IMR-90 (cell line): ENCODE measurements around the gene ANKHD1. TPM values are rescaled to one million over a fixed set of nuclear protein-coding genes. Genes with fewer than 3 reads are reported as not detected.

Experiments
- ATAC-seq: fragments of 200-7000 bp; cut with Tn5 transposase; 2 replicates; pipeline ENCODE4 v1.9.1; 2020; ENCODE audit warnings: low read depth, mild to moderate bottlenecking, moderate library complexity
- BruUV-seq: library from RNA; stranded (reverse); fragments of 400-500 nt; replicated peaks from 2 replicates; lab custom pipeline; 2021; lab: Mats Ljungman, UMichigan
- CTCF ChIA-PET: fragments of 300-600 bp; formaldehyde crosslinking; extraction: SDS; loops from one replicate; lab custom pipeline; 2021; ENCODE audit warnings: antibody characterized with exemption; lab: Yijun Ruan, JAX
- POLR2A ChIA-PET: fragments of 300-600 bp; sonication (Branson Sonifier 250); formaldehyde crosslinking; loops from one replicate; lab custom pipeline; 2022; ENCODE audit warnings: antibody characterized with exemption; ENCODE audit not compliant: unreplicated experiment; lab: Charles Lee
- DNase-seq: peaks from one replicate; pipeline ENCODE4 v3.0.0; 2013
- H2AFZ ChIP-seq: replicated peaks from 2 replicates; pipeline ENCODE3; 2013; ENCODE audit warnings: low read length, mild to moderate bottlenecking; ENCODE audit not compliant: poor library complexity
- H2AK5ac ChIP-seq: 2 replicates; pipeline ENCODE4 v1.6.1; 2013; ENCODE audit warnings: low read depth, low read length, inconsistent platforms
- H2AK9ac ChIP-seq: replicated peaks from 2 replicates; pipeline ENCODE3; 2013; ENCODE audit warnings: mild to moderate bottlenecking, low read depth, low read length, moderate library complexity; ENCODE audit not compliant: poor library complexity
- H2BK120ac ChIP-seq: 2 replicates; pipeline ENCODE4 v1.6.1; 2013; ENCODE audit warnings: low read depth, low read length, inconsistent platforms
- H2BK15ac ChIP-seq: 3 replicates; pipeline ENCODE4 v1.6.1; 2013; ENCODE audit warnings: low read depth, low read length, inconsistent platforms
- H2BK20ac ChIP-seq: 2 replicates; pipeline ENCODE4 v1.6.1; 2013; ENCODE audit warnings: low read depth, mild to moderate bottlenecking, inconsistent platforms, low read length, moderate library complexity
- H2BK5ac ChIP-seq: 2 replicates; pipeline ENCODE4 v1.6.1; 2013; ENCODE audit warnings: mild to moderate bottlenecking, low read depth, low read length, inconsistent platforms; ENCODE audit not compliant: poor library complexity, severe bottlenecking
- H3K14ac ChIP-seq: replicated peaks from 2 replicates; pipeline ENCODE4 v1.6.1; 2013; ENCODE audit warnings: low read depth, low read length, inconsistent platforms
- H3K18ac ChIP-seq: 2 replicates; pipeline ENCODE4 v1.6.1; 2013; ENCODE audit warnings: low read depth, low read length, control low read depth
- H3K23ac ChIP-seq: 2 replicates; pipeline ENCODE4 v1.6.1; 2013; ENCODE audit warnings: low read depth, low read length, inconsistent platforms
- H3K27ac ChIP-seq: 2 replicates; pipeline ENCODE4 v1.5.1; 2013; ENCODE audit warnings: mild to moderate bottlenecking, control low read depth, low read length; ENCODE audit not compliant: insufficient read depth
- H3K27me3 ChIP-seq: 2 replicates; pipeline ENCODE4 v1.6.1; 2013; ENCODE audit warnings: low read length; ENCODE audit not compliant: control insufficient read depth, insufficient read depth
- H3K36me3 ChIP-seq: 2 replicates; pipeline ENCODE4 v1.6.1; 2013; ENCODE audit warnings: low read length, mixed read lengths; ENCODE audit not compliant: control insufficient read depth, insufficient read depth
- H3K4ac ChIP-seq: 2 replicates; pipeline ENCODE4 v1.6.1; 2013; ENCODE audit warnings: low read depth, low read length, inconsistent platforms
- H3K4me1 ChIP-seq: 2 replicates; pipeline ENCODE4 v1.6.1; 2013; ENCODE audit warnings: low read length, mixed read lengths; ENCODE audit not compliant: control insufficient read depth, insufficient read depth
- H3K4me2 ChIP-seq: 2 replicates; pipeline ENCODE4 v1.6.1; 2013; ENCODE audit warnings: low read depth, mild to moderate bottlenecking, control low read depth, low read length, moderate library complexity
- H3K4me3 ChIP-seq: 2 replicates; pipeline ENCODE4 v1.5.1; 2013; ENCODE audit warnings: low read depth, mild to moderate bottlenecking, control low read depth, low read length, moderate library complexity; ENCODE audit not compliant: insufficient read depth
- H3K56ac ChIP-seq: 2 replicates; pipeline ENCODE4 v1.6.1; 2013; ENCODE audit warnings: low read length, inconsistent platforms; ENCODE audit not compliant: insufficient read depth; ENCODE audit errors: extremely low read depth
- H3K79me1 ChIP-seq, 2 experiments: 2 replicates each; pipeline ENCODE4 v1.6.1; 2013; ENCODE audit warnings: low read length in 2 of 2, inconsistent platforms in 1 of 2, low read depth in 1 of 2
- H3K9ac ChIP-seq: 2 replicates; pipeline ENCODE4 v1.6.1; 2013; ENCODE audit warnings: low read depth, low read length, control low read depth
- H3K9me1 ChIP-seq: 2 replicates; pipeline ENCODE4 v1.6.1; 2013; ENCODE audit warnings: low read length, inconsistent platforms; ENCODE audit not compliant: insufficient read depth
- H3K9me3 ChIP-seq: 2 replicates; pipeline ENCODE4 v1.6.1; 2013; ENCODE audit warnings: low read length; ENCODE audit not compliant: control insufficient read depth, insufficient read depth
- H4K20me1 ChIP-seq: 2 replicates; pipeline ENCODE4 v1.6.1; 2013; ENCODE audit warnings: low read length, inconsistent platforms; ENCODE audit not compliant: insufficient read depth
- H4K5ac ChIP-seq: 2 replicates; pipeline ENCODE4 v1.6.1; 2013; ENCODE audit warnings: mild to moderate bottlenecking, low read depth, low read length, control low read depth
- H4K8ac ChIP-seq, 2 experiments: 2 replicates each; pipeline ENCODE4 v1.6.1; 2013; ENCODE audit warnings: low read depth in 2 of 2, low read length in 2 of 2, control low read depth in 1 of 2, inconsistent platforms in 1 of 2
- H4K91ac ChIP-seq: 2 replicates; pipeline ENCODE4 v1.6.1; 2013; ENCODE audit warnings: low read depth, low read length, inconsistent platforms; ENCODE audit not compliant: insufficient read depth
- BHLHE40 ChIP-seq: fragments of 150-350 bp; IDR thresholded peaks from 2 replicates; pipeline ENCODE4 v1.6.1; 2016; ENCODE audit warnings: mild to moderate bottlenecking, low read depth, low read length
- CHD1 ChIP-seq: IDR thresholded peaks from 2 replicates; pipeline ENCODE4 v1.6.1; 2012; ENCODE audit warnings: low read depth, low read length, improper control_type of control experiment
- FOS ChIP-seq: fragments of 150-350 bp; IDR thresholded peaks from 2 replicates; pipeline ENCODE4 v1.6.1; 2016; ENCODE audit warnings: low read depth, low read length
- MAFK ChIP-seq: IDR thresholded peaks from 2 replicates; pipeline ENCODE4 v1.6.1; 2012; ENCODE audit warnings: low read depth, low read length, improper control_type of control experiment
- MAZ ChIP-seq: IDR thresholded peaks from 2 replicates; pipeline ENCODE4 v1.6.1; 2012; ENCODE audit warnings: low read depth, mild to moderate bottlenecking, low read length, improper control_type of control experiment, moderate library complexity, borderline replicate concordance
- MXI1 ChIP-seq: IDR thresholded peaks from 2 replicates; pipeline ENCODE4 v1.6.1; 2012; ENCODE audit warnings: low read depth, mild to moderate bottlenecking, low read length, moderate library complexity, borderline replicate concordance
- NFE2L2 ChIP-seq: fragments of 150-350 bp; IDR thresholded peaks from 2 replicates; pipeline ENCODE4 v1.6.1; 2016; ENCODE audit warnings: low read depth, mild to moderate bottlenecking, low read length
- RAD21 ChIP-seq: IDR thresholded peaks from 2 replicates; pipeline ENCODE4 v1.6.1; 2012; ENCODE audit warnings: low read length, improper control_type of control experiment
- RCOR1 ChIP-seq: IDR thresholded peaks from 2 replicates; pipeline ENCODE4 v1.6.1; 2012; ENCODE audit warnings: mild to moderate bottlenecking, low read length, improper control_type of control experiment; ENCODE audit not compliant: insufficient replicate concordance
- RFX5 ChIP-seq: IDR thresholded peaks from 2 replicates; pipeline ENCODE4 v1.8.0; 2012; ENCODE audit warnings: low read depth, mild to moderate bottlenecking, low read length, moderate library complexity
- WGBS, 2 experiments: methylation state at CpG; one replicate each; pipeline versions ENCODE4 v1.1.5 to v1.1.7; 2013; ENCODE audit warnings: missing lambda C conversion rate in 2 of 2; ENCODE audit not compliant: insufficient read length in 1 of 2; ENCODE audit errors: extremely low coverage in 2 of 2; 5-methylcytosine and 5-hydroxymethylcytosine counted together
- dilution Hi-C: fragments of 300-500 bp; cut with HindIII; formaldehyde crosslinking; loops from one replicate; pipeline ENCODE4 v1.14.3; 2018; ENCODE audit warnings: low sequenced_read_pairs; ENCODE audit not compliant: unreplicated experiment
- in situ Hi-C: fragments of 300-500 bp; cut with MboI; formaldehyde crosslinking; loops from 3 replicates; pipeline ENCODE4 v1.14.3; 2019; ENCODE audit warnings: low sequenced_read_pairs, inconsistent platforms, mixed read lengths
- intact Hi-C: fragments of 100-400 bp; cut with micrococcal nuclease; formaldehyde crosslinking; loops from 2 replicates; pipeline ENCODE4 v1.10.0; 2022
- polyA plus RNA-seq, 3 experiments: library from polyadenylated mRNA; depleted of rRNA; stranded (reverse); fragments of >200 nt; gene quantifications; 2 replicates each; pipeline ENCODE4 v1.2.3, GENCODE V29; 2012; ENCODE audit warnings: low replicate concordance in 1 of 3
- total RNA-seq: library from RNA; depleted of rRNA; stranded (reverse); fragments of >200 nt; gene quantifications from 2 replicates; pipeline ENCODE4 v1.2.3, GENCODE V29; 2012
- TF ChIP-seq, protein P1 (sequence below): conservative IDR thresholded peaks from 2 replicates; pipeline ENCODE4 v1.5.1; 2012; ENCODE audit warnings: mild to moderate bottlenecking, low read depth, low read length, improper control_type of control experiment
- TF ChIP-seq, protein P2 (sequence below): fragments of 150-350 bp; IDR thresholded peaks from 2 replicates; pipeline ENCODE4 v1.6.1; 2016; ENCODE audit warnings: low read depth, mild to moderate bottlenecking, low read length, moderate library complexity, borderline replicate concordance
- TF ChIP-seq, protein P3 (sequence below): fragments of 150-350 bp; IDR thresholded peaks from 2 replicates; pipeline ENCODE4 v1.6.1; 2017; ENCODE audit warnings: mild to moderate bottlenecking, antibody characterized with exemption, low read length, low read depth

ANKHD1 gene
- total and polyA plus RNA-seq, 2 of the 4 experiments (the other 2 are of a cell fraction) = 32.1 to 36.7 TPM

DNA sequence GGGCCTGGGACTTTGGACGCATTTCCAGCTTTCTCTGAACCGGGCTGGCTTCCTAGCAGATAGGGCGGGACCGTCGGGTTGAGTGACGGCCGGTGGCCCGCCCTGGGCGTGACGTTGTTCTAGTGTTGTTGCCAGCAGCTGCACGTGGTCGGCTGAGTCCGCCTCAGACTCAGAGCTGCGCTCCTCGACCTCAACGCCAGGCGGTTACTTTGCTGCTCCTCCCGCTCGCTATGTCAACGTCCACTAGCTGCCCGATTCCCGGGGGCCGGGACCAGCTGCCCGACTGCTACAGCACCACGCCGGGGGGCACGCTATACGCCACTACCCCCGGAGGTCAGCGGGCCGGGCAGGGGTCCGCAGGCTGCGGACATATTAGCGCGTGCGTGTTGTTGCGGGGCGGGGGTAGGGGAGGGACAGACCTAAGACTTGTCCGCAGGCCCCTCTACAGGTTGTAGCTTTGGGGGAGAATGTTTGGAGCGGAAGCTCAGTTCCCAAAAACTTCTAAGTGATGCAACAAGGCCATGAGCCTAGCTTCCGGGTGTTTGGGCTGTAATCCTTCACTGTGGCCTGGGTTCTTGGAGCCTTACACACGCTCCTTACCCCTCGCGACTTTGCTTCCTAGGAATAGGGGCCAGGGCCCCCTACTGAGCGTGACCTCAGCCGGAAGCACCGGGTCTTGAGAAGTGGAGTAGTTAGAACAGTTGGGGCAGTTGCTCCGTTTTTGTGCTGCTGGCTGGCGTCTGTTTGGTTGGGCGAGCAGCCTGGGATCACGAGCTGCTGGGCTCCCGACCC, 146.1 kb downstream of the ANKHD1 start, which contains the start of gene EIF4EBP3:
Gene EIF4EBP3 (plus strand): TSS at position 155 of the 792 bp plus-strand sequence. CDS start 76 bp downstream, at position 231.
- intact Hi-C loops (loop anchor here (2.0 kb wide), 1 partner anchor 91 kb away; the partner anchor contains the start of gene TMCO6), in situ Hi-C loops (no loop called here), dilution Hi-C loops (no loop called here)
- peaks cover 7 to 52% of the 10 kb centered on the region in 2 experiments; a peak in 3 of 4 replicates for H3K79me1 ChIP-seq
- peak within 1 kb of the TSS; percentile 3 for H3K27ac ChIP-seq
- CTCF ChIA-PET = interaction anchor here (0.7 to 2.1 kb wide), 9 partner anchors 9 to 182 kb away, joined by 3 to 8 read pairs (median 4); partner anchors contain the start of gene CD14
- no peak within 1 kb of the TSS for H2BK5ac ChIP-seq
- 0 out of 2 replicates have a peak within 1 kb of the TSS, but pooled peaks have one; percentile 1 for H3K14ac ChIP-seq
- H2BK20ac ChIP-seq = no peak within 1 kb of the TSS
- WGBS, 2 experiments = 6% methylated on average over 29 of the region's 52 CpGs; no CpG with 5 or more reads in 1 of the 2 experiments
- H4K8ac ChIP-seq = peak within 1 kb of the TSS in 1 of 2 experiments; percentile 9; a peak in 1 of 4 replicates
- POLR2A ChIA-PET = interaction anchor here (0.6 kb wide), 1 partner anchor 26 kb away, joined by 4 read pairs; no protein-coding TSS in a partner anchor
- H3K9me1 ChIP-seq = 0 out of 2 replicates have a peak, but pooled peaks cover 3% of the 10 kb centered on the region
- H2AK5ac ChIP-seq = no peak within 1 kb of the TSS
- H3K4me1 ChIP-seq = peaks cover 14% of the 10 kb centered on the region
- peak; percentile 95 for DNase-seq
- H4K5ac ChIP-seq = no peak within 1 kb of the TSS
- H2BK15ac ChIP-seq = no peak within 1 kb of the TSS
- peaks cover 21% of the 10 kb centered on the region for H4K20me1 ChIP-seq
- no peak within 1 kb of the TSS for H3K4ac ChIP-seq
- BruUV-seq = no TSS peak
- H3K4me2 ChIP-seq = peak within 1 kb of the TSS; percentile 42
- no peak within 1 kb of the TSS for H3K56ac ChIP-seq
- H2AK9ac ChIP-seq = peak within 1 kb of the TSS; percentile 51
- H3K18ac ChIP-seq = no peak within 1 kb of the TSS
- peak within 1 kb of the TSS; percentile 9 for H3K9ac ChIP-seq
- no peak within 1 kb of the TSS for H2BK120ac ChIP-seq
- peaks cover 33% of the 10 kb centered on the region for H3K36me3 ChIP-seq
- H3K23ac ChIP-seq = no peak within 1 kb of the TSS; the same call in 1 of the 2 replicates
- H3K4me3 ChIP-seq = no peak within 1 kb of the TSS
- no peaks in the 10 kb centered on the region for H3K27me3 ChIP-seq
- H2AFZ ChIP-seq = peak within 1 kb of the TSS; percentile 72
- H4K91ac ChIP-seq = no peak within 1 kb of the TSS
- no peaks in the 10 kb centered on the region for H3K9me3 ChIP-seq
- ATAC-seq = peak; percentile 95
- TF ChIP-seq, protein P1, sequence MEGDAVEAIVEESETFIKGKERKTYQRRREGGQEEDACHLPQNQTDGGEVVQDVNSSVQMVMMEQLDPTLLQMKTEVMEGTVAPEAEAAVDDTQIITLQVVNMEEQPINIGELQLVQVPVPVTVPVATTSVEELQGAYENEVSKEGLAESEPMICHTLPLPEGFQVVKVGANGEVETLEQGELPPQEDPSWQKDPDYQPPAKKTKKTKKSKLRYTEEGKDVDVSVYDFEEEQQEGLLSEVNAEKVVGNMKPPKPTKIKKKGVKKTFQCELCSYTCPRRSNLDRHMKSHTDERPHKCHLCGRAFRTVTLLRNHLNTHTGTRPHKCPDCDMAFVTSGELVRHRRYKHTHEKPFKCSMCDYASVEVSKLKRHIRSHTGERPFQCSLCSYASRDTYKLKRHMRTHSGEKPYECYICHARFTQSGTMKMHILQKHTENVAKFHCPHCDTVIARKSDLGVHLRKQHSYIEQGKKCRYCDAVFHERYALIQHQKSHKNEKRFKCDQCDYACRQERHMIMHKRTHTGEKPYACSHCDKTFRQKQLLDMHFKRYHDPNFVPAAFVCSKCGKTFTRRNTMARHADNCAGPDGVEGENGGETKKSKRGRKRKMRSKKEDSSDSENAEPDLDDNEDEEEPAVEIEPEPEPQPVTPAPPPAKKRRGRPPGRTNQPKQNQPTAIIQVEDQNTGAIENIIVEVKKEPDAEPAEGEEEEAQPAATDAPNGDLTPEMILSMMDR = peak; percentile 56
- TF ChIP-seq, protein P2, sequence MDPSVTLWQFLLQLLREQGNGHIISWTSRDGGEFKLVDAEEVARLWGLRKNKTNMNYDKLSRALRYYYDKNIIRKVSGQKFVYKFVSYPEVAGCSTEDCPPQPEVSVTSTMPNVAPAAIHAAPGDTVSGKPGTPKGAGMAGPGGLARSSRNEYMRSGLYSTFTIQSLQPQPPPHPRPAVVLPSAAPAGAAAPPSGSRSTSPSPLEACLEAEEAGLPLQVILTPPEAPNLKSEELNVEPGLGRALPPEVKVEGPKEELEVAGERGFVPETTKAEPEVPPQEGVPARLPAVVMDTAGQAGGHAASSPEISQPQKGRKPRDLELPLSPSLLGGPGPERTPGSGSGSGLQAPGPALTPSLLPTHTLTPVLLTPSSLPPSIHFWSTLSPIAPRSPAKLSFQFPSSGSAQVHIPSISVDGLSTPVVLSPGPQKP = no peak
- TF ChIP-seq, protein P3, sequence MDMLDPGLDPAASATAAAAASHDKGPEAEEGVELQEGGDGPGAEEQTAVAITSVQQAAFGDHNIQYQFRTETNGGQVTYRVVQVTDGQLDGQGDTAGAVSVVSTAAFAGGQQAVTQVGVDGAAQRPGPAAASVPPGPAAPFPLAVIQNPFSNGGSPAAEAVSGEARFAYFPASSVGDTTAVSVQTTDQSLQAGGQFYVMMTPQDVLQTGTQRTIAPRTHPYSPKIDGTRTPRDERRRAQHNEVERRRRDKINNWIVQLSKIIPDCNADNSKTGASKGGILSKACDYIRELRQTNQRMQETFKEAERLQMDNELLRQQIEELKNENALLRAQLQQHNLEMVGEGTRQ = peak; percentile 96
- TF ChIP-seq RFX5 = no peak
- TF ChIP-seq RAD21 = peak; percentile 65
- TF ChIP-seq MAFK = no peak
- TF ChIP-seq FOS = no peak
- peak; percentile 97; the same call in 1 of the 2 replicates for TF ChIP-seq MXI1
- TF ChIP-seq CHD1 = no peak
- TF ChIP-seq MAZ = peak; percentile 45; the same call in 1 of the 2 replicates
- peak; percentile 62; the same call in 1 of the 2 replicates for TF ChIP-seq BHLHE40
- TF ChIP-seq NFE2L2 = no peak
- no peak for TF ChIP-seq RCOR1
